ENCODE data around the gene DOP1B.
"Not testable (repeated sequence)": the region's sequence is repeated elsewhere in the genome, so short reads cannot be mapped to it uniquely, and the experiment has no call there.

Gene DOP1B

GRCh38 chr21:36174780-36175179, 18.2 kb downstream of the DOP1B start:
- DNase-seq, result no peak

DNA sequence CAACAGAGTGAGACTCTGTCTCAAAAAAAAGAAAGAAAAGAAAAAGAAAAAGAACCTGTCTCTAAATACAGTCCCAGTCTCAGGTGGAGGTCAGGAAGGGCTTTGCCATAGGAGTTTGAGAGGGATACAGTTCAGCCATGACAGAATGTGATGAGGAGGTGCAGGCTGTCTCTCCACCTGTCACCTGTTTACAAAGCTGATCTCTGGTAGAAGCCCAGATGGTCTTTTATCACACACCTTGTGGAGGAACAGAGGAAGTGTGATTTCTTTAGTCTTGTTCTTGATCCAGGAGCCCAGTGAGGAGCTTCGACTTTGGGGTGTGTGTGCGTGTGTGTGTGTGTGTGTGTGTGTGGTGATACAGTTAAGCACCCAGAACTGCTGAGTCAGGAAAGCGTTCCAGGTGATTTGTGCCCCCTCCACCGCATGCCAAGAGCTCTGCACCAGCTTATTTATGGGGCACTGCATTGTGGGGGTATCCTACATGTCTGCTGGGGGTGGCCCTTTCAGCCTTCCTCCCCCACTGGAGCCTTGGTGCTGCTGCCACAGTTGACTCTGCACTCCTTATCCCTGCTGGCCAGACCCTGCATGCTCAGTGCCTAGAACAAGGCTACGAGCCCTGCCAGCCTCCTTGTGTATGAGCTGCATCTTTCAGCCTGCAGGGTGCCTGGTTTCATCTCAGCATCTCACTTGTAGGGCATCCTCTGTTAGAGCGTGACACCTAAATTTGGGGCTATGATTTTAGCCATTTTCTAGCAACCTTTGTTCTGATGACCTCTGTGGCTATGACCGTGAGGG, 19.3 kb downstream of the DOP1B start:
- no peak for DNase-seq

DNA sequence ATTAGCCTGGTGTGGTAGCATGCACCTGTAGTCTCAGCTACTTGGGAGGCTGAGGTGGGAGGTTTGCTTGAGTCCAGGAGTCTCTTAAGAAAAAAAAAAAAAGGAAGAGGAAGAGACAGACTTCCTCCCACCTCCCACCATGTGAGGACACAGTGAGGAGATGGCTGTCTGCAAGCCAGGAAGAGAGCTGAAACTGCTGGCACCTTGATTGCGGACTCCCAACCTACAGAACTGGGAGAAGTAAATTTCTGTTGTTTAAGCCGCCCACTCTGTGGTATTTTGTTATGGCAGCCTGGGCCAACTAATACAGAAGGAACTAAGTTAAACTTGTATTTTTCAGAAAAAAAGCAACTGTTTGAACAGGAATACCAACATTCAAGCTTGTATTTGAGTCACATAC, 21.7 kb downstream of the DOP1B start:
- no peak for DNase-seq

DNA sequence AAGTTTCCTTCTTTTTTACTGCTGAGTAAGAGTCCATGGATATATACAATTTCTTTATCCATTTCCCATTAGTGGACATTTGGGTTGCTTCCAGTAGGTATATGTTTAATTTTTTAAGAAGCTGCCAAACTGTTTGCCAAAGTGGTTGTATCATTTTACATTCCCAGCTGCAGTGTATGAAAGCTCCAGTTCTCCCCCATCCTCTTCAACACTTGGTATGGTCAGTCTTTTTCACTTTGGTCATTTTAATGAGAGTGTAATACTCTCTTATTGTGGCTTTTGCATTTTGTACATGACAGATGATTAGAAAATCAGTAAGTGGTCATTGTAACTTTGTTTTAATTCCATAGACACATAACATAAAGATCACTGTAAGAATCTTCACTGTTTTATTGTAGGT, 22.5 kb downstream of the DOP1B start:
- no peak for DNase-seq

DNA sequence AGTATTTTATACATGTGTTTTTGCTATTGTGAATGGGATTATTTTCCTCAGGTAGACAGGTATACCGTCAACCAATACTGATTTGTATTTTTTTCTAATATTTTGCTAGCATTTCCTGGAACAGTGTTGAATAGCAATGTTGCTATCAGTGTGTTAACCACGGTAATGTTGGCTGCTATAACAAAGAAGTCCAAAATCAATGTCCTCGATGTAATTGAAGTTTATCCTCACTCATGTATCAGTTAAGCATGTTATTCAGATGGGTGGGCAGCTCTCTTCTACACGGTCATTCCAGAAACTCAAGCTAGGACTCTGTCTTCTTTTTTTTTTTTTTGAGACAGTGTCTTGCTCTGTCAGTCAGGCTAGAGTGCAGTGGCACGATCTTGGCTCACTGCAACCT, 24.3 kb downstream of the DOP1B start:
- DNase-seq, result no peak

DNA sequence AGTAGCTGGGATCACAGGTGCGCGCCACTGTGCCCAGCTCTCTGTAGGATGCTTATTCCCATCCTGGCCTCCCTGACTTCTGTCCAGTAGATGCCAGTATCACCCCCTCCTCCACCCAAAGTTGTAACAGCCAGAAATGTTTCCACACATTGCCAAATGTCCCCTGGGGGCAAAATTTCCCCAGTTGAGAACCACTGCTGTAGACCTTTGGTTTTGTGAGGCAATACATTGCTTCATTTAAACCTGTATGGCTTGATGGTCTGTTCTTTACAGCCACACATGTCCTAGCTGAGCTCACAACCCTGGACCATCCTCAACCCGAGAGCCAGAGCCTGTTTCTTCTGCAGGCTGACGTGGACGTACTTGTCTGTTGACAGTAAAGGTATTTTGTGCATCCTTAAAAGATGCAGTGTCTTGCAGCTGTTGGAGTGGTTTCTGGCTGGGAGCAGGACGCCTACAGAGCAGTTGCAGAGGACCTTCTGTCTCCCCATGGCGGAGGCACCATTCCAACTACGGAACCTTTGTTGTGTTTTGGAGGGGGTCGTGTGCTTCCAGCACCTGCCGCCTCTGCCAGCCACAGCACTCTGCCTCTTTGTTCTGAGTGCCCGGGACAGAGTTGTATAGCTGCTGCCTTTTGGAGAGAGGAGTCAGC, 26.6 kb downstream of the DOP1B start:
- DNase-seq, result no peak

- DNase-seq, result no peak
These were observed 27.9 kb downstream of the DOP1B start for GRCh38 chr21:36184545-36184944.

- DNase-seq, result no peak
These were observed 28.9 kb downstream of the DOP1B start for GRCh38 chr21:36185523-36185922.

DNA sequence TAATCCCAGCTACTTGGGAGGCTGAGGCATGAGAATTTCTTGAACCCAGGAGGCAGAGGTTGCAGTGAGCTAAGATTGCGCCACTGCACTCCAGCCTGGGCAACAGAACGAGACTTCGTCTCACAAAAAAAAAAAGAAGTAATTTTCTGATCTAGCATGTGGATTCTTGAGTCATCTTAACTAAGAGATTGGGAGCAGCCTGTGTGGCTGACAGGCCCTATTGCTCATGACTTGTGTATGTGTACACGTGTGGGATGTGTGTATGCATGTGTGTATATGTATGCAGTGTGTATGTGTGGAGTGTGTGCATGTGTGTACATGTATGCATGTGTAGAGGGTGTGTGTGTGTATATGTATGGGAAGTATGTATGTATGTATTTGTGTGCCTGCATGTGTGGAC, 29.5 kb downstream of the DOP1B start:
- DNase-seq, result no peak

DNA sequence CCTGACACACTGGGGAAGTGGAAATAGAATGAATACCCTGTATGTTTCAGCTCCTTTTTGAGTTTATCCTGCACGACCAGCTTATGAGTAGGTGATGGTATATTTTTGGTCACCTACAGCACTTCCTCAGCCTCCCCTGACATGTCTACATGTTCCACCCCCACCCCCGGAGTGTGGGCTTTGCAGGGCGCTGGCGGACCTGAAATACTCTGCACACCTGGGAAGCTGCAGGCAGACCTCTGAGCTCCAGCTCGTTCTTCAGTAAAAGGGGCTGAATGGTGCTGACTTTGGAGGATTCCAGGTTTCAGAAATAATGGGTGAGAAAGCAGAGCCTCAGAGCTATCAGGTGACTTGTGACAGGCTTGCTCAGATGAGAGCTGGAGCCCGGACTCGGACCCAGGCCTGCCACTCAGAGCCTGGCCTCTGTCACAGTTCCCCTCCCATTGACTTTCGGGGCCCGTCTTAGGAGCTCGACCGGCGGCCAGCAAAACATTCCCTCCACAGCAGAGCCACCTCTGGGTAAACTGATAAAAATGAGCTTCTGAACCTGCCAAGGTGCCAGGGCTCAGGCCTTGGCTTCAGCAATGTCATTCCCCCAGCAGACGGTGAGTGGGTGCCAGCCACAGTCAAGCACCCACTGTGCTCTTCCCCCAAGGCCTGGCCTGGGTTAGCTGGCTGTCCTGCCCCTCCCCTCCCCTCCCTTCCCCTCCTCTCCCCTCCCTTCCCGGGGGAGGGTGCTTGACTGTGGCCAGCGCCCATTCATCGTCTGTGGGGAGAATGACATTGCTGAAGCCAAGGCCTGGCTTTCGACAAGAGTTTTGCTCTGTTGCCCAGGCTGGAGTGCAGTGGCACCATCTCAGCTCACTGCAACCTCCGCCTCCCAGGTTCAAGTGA, 30.1 kb downstream of the DOP1B start:
- peak in 1 of 2 experiments; percentile 17 for DNase-seq

GRCh38 chr21:36188081-36188681, 31.6 kb downstream of the DOP1B start:
- peak; percentile 85 to 87 for DNase-seq

DNA sequence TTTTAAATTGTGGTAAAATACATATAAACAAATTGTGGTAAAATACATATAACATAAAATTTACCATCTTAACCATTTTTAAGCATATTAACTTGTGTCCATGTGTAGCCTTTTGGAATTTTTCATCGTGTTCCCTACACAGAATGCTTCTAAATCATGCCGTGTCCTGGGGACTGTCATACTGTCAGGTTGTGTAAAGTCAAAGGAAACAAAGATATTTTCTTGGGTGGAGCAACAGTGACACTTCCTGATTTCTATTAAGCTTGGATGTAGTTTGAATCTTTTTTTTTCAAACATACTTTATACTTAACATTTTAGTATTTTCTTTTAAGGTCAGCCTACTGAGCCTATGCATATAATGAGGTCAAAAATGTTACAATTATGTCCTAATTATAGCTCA, 32.3 kb downstream of the DOP1B start:
- DNase-seq, result no peak

DNA sequence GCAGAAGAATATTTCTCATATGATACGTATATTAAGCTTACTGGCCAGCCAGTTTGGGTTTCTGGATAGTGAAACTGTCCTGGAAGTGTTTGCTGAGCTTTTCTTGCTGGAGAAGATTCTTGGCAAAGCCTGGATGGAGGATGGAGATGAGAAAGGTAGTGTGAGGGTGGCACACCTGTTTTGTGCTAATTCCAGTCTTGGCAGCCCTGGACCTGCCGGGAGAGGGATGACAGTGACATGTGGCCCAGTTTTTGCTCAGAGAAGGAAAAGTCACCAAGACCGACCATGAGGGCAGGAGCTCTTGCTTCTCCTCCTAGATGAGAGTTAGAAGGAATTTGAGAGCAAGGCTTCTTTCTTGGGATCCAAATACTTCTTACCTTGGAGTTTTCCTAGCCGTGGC, 34.1 kb downstream of the DOP1B start:
- no peak for DNase-seq

DNA sequence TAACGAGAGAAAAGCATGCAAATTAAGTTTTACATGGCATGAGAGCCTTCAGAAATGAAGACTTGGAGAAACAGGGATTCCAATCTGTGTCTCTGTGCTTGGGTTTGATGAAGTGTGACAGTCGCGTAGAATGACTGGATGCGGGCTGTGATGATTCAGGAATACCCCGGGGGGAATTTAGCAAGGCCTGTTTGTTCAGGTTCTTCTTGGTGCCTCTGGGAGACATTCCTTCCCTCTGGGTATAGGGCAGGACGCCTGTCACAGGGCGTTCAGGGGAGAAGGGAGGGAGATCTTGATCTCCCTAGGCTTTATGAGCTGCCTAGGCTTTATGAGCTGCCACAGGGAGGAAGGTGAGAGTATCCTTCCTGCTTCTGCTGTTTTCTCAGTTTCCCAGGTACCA, 36.6 kb downstream of the DOP1B start:
- no peak for DNase-seq

- DNase-seq, result no peak
These were observed 37.4 kb downstream of the DOP1B start for GRCh38 chr21:36194024-36194423.

DNA sequence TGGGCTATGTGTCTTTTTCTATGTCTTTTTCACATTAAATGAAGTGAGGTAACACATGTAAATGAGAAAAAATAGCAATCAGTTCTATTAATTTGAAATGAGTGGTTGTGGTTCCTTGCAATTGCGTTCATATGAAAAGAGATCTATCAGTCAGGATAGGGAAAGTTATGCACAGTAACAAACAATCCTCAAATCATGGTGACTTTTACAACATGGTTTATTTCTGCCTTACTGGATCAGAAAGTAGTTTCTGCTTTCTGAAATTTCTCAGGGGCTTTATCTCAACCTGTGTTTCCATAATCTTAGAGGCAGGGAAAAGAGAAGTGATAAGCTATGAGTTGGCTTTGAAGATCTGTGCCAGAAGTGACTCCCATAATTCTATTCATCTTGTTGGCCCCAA, 39.0 kb downstream of the DOP1B start:
- DNase-seq, result no peak

DNA sequence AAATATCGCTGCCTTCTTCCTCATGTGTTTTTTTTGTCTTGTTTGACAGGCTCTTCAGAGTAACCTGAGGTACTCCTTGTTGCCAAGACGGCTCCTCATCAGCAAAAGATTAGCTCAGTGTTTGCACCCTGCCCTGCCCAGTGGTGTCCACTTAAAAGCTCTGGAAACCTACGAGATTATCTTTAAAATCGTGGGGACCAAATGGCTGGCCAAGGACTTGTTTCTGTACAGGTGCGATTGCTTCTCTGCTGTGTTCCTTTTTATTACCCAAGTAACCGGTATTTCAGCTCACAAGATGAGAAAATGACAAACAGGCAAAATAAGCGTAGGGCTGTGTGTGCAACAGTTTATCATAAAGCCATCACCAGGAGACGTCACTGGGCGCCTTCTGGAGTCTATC, 42.4 kb downstream of the DOP1B start:
- no peak for DNase-seq

GRCh38 chr21:36199575-36199974, 43.0 kb downstream of the DOP1B start:
- not testable (repeated sequence) for DNase-seq

GRCh38 chr21:36200081-36200561, 43.5 kb downstream of the DOP1B start:
- DNase-seq, result no peak

- no peak for DNase-seq
These were observed 46.3 kb downstream of the DOP1B start for GRCh38 chr21:36202726-36203602.

GRCh38 chr21:36203603-36203889, 46.9 kb downstream of the DOP1B start:
- DNase-seq, result no peak

DNA sequence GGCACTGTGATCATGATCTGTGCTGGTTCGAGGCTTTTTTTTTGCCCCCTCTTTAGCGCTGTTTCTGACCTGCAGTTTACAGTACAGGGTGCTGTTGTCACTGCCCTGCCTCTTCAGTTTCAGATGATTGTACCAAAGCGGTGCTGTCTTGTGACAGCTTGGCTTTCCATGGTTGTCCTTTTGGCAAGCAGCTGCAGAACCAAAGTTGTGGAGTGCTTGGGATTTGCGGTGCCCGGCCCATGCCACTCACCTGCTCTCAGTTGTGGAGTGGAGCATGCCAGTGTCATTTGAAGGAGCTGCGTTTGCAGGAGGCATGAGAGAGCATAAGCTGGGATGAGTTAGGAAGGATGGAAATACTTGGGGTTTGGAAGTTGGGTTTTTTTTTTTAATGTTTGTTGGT, 48.4 kb downstream of the DOP1B start:
- no peak for DNase-seq

All from SHP77 (cell line).